NCI-H1436 treated with DMSO at 0.1 percent for 48 hours (cell line): ENCODE data around the gene ANKRD39.
"Not testable (repeated sequence)": the region's sequence is repeated elsewhere in the genome, so short reads cannot be mapped to it uniquely, and the experiment has no call there.

Experiments used
- DNase-seq: peaks from one replicate; lab custom pipeline; 2025; lab: John Stamatoyannopoulos, UW

Gene ANKRD39, protein sequence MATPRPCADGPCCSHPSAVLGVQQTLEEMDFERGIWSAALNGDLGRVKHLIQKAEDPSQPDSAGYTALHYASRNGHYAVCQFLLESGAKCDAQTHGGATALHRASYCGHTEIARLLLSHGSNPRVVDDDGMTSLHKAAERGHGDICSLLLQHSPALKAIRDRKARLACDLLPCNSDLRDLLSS

DNA sequence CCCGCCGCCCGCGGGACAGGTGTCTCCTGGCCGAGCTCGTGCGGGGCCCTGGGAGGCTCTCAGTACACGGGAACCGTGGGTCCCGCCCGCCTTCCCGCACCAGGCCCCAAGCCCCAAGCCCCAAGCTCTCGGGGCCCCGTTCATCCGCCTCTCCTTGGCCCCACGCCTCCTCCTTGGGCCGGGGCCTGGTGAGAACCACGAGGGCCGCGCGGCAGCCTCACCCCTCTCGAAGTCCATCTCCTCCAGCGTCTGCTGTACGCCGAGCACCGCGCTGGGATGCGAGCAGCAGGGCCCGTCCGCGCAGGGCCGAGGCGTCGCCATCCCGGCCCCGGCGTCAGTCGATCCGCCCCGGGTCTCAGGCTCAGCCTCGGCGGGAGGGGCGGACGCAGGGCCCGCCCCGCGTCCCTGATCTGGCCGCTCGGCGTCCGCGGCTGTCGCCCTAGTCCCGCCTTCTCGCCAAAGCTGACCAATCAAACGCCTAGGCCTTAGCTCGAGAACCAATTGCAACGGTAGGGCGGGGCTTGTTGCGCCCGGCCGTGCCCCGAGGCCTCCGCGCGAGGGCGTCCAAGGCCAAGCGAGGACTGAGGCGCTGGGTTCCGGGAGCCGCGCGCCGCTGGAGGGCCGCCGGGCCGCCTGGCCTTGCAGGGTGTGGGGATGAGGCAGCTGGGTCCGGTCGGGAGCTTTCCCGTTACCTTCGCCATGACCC lies at the start of gene ANKRD39:
ANKRD39 (minus strand) TSS at position 350 of the 706 bp plus-strand sequence; CDS start at position 321, 29 bp downstream.
- DNase-seq, result peak; percentile 91

DNA sequence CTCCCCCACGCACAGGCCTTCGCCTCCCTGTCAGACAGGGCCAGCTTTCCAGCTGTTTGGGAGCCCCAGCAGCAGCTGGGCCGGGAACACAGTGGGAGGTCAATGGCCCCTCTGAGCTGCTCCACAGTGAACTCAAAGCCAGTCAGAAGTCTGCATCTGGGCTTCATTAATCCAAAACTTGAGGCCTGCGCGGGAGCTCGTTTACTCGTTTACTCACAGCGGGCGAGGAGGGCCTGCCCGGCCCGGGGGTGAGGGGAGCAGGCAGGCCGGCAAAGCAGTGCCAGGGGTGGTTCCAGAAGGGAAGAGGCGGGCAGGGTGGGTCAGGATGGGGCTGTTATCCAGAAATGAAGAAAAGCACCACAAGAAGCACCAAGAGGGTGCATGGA lies 48.9 kb upstream of the ANKRD39 start:
- DNase-seq, result no peak

DNA sequence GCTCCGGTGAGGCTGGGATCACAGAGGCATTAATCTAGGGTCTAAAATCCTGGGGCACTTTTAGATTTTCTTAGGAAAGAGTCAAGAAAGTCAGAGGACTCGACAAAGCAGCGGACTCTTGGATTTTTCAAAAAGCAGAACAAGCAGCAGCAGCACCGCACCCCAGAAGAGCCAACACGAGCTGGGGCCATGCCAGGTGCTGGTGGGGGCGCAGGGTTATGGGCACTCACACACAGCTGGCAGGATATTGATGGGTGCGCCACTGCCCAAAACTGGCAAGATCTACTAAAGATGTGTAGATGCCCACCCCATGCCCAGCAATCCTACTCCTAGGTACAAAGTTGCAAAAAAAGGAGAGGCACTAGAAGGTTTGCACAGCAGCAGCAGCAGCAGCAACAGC lies 46.0 kb upstream of the ANKRD39 start:
- no peak for DNase-seq

DNA sequence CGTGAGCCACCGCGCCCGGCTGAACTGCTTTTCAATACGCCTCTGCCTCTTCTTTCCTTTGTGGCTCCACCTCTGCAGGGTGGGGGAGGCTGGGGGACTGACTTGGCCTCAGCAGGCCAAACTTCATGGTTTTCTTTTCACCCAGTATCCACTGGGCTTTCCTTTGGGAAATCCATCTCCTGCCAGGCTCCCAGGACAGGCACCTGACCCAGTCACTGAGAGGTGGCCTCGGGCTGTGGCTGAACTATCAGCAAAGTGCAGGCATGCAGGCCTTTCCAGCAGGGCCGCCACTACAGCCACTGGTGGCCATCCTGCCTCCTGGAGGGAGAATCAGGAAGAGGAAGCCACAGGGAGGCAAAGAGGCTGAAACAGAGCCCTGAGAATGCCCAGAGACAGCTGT lies 45.5 kb upstream of the ANKRD39 start:
- DNase-seq, result no peak

DNA sequence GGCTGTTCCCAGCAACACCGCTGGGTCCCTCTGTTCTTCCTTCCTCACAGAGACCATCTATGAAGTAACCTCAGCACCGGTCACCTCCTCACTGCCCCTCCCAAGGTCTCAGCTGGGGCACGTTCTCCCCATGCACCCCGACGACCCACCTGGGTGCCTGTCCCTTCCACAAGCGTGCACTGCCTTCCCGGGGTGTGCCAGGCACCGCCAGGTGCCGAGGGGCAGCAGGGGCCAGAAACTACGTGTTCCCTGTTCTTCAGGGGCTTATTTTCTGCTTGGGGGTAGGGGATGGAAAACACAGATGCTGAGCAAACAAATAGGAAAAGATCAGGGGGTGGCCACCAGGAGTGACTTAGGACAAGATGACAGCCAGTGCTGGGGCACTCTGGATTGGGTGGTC lies 42.4 kb upstream of the ANKRD39 start:
- DNase-seq, result no peak

DNA sequence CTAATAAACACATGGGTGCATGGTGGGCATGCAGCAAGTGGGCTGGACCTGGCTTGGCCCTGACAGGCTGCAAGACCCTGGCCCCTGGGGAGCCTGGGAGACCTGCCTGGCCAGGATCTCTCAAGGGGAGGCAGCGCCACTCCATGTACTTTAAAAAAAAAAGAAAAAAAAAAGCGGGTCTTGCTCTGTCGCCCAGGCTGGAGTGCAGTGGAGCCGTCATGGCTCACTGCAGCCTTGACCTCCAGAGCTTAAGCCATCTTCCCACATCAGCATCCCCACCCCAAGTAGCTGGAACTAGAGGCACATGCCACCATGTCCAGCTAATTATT lies 41.6 kb upstream of the ANKRD39 start:
- DNase-seq, result no peak

DNA sequence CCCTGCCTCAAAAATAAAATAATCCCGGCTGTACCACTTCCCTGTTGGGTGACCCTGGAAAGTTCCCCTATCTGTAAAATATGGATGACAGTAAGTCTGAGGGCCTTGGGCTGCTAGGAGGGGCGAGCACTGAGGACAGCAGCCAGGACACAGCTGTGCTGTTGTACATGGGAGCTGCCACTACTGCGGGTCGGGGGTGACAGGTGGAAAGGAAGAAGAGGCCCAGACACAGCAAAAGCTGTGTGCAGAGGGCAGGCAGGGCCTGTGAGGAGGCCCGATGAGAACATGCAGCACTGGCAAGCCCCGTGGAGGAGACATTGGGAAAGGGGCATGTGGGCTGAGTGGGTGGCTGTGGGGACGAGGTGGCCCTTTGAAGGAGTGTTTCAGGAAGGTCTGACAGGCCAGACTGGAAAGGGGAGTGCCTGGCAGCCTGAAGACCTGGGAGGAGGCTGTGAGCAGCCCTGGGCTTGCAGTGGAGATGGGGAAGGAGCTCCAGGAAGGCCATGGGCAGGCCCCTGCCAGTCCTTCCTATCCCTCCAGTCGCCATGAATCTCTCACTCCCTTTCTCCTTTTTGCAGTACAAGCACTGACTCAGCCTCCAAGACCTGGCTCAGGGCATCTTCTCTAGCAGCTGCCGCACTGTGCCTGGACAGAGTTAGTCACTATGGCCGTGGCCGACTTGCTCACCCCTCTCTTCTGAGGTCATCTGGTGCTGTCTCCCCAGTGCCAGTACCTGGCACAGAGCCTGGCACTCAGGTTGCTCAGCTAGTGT lies 41.0 kb upstream of the ANKRD39 start:
- DNase-seq, result no peak

DNA sequence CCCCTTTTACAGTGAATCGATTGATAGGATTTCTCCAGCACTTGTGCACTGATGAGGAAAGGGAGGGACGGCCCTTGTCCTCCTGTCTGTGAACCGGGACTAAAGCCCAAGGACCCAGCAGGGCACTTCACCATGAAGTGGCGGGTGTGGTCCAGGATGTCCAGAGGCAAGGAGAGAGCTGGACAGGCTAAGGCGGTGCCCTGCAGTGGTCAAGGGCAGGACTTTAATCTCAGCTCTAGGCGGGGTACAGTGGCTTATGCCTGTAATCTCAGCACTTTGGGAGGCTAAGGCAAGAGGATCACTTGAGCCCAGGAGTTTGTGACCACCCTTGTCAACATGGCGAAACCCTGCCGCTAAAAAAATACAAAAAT lies 40.3 kb upstream of the ANKRD39 start:
- DNase-seq, result no peak

DNA sequence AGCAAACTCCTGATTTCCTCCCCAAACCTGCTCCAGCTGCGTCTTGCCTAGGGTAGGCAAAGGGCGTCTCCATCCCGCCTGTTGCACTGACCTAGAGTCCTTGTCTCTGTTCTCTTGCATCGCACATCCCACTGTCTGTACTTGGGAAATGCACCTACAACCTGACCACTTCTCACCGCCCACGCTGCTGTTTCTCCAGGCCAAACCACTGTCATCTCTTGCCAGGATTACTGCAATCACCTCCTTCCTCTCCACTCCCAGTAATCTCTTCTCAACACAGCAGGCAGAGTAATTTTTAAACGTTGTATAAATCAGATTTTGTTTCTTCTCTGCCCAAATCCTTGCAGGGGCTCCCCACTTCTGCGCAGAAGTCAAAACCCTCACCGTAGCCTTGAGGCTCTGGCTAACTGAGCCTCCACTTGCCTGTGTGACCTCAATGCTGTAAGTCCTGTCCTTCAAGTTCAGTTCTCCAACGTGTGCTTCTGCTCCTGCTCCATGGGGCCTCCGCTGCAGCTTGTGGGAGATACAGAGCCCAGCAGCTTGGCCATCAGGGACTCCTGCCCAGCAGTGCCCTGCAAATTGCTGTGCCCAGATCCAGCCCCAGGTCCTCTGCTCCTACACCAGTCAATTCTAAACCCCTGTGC lies 39.8 kb upstream of the ANKRD39 start:
- no peak for DNase-seq

DNA sequence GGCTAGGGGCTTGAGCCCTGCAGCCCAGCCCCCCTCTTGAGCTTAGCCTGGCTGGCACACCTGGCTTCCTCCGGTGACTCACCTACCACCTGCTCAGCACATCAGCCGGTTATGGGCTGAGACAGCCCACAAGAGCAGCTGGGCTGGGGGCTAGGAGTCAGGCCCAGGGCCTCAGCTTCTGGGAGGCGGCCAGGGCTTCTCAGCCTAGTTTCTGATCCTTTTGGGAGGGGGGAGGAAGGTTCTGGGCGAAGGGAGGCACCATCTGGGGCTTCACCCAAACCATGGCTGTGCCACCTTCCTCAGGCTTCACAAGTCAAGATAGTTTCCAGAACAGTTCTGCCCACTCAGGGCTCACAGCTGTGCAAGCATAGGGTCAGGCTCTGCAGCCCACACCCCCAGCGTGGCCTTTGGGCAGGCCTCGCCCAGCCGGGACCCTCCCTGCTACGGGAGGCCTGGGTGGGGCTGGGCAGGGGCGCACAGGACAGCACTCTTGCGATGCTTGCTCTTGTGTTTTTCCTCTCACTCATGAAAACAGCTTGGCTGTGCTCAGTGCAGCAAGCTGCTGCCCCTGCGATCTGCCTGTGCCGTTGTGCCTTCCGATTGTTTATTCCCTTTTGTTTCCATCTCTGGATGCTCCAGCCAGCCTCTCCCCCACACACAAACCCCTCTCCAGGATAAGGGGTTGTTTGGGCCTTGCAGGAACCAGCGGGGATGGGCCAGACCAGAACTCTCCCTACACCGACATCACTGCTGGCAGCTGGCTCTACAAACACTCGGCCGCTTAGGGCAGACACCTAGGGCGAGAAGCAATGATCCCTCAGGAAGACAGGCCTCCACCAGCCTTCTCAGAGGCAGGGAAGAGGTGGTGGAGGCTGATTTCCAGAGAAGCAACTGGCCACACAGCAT lies 38.2 kb upstream of the ANKRD39 start:
- DNase-seq, result no peak

DNA sequence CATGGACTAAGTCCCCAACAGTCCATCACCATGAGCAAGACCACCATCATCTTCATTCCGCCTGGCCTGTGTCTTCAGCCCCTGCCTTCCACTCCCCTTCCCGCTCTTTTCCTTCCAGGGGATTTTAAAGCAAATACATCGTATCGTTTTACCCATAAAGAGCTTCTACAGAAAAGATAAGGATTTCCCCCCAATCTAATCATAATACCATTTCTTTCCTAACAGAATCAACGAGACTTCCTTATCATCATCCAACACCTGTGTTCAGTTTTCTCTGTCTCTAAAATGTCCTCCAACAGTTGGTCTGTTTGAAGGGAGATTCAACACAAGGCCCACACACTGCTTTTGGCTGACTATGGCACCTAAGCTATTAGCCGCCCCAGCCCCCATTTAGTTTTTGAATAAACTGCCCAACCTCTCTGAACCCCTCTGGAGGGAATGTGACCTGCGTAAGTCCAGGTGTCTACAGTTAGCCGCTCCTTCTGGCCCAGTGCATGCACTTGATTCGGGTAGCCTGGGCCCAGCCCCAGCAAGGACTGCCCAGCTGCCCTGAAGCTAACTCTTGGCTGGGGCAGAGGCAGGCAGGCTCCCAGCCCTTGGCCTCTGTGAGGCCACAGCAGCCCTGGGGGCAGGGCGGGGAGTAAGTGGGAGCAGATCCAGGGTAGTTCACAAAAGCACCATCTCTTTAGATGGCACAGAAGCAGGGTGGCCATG lies 37.4 kb upstream of the ANKRD39 start:
- DNase-seq, result no peak

DNA sequence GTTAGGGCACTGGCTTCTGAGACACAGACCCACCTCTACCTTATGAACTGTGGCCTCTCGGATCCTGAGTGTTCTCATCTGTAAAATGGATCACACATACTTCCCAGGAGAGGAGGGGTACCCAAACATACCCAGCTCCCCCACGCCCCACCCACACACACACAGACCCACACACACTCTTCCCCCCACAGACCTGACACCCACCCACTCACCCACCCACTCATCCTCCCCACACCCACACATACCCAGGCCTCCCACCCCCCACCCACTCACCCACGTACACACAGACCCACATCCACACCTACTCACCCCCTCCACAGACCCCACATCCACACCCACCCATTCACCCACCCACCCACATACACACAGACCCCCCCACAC lies 36.3 kb upstream of the ANKRD39 start:
- DNase-seq, result no peak

DNA sequence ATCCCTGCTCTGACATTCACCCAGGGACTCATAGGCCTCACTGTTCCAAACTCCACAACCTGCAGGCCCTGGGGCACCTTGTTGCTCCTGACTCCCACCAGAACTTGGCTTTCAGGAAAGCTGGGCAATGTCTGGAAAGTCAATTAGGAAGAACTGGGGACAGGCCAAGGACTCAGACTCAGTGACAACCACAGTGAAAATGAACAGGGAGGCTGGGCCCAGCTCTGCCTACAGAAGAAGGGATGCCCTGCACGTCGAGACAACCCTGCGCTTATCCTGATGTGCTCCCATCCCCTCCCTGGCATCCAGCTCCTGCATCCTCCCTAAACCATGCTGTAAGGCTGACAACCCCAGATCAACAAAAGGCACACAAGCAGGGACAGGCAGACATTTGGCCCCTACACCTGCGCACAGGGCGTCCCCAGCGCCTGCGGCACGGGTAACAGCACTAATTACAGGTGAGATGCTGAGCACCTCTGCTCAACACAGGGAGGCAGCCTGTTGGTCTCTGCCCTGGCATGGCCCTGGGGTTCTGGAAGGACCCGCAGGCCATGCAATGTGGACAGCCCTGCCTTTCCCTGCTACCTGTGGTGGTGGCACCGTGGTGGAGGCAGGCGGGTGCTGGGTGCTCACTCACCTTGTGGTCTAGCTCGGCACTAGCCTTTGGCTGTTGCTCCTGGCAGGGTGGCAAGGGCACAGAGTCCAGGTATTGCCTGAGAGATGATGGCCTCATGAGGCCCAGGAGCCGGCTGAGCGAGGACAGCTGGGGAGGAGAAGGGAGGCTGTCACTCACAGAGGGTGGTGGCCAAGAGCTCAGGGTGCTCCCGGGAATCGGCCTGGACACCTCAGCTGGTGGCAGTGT lies 35.7 kb upstream of the ANKRD39 start:
- no peak for DNase-seq

DNA sequence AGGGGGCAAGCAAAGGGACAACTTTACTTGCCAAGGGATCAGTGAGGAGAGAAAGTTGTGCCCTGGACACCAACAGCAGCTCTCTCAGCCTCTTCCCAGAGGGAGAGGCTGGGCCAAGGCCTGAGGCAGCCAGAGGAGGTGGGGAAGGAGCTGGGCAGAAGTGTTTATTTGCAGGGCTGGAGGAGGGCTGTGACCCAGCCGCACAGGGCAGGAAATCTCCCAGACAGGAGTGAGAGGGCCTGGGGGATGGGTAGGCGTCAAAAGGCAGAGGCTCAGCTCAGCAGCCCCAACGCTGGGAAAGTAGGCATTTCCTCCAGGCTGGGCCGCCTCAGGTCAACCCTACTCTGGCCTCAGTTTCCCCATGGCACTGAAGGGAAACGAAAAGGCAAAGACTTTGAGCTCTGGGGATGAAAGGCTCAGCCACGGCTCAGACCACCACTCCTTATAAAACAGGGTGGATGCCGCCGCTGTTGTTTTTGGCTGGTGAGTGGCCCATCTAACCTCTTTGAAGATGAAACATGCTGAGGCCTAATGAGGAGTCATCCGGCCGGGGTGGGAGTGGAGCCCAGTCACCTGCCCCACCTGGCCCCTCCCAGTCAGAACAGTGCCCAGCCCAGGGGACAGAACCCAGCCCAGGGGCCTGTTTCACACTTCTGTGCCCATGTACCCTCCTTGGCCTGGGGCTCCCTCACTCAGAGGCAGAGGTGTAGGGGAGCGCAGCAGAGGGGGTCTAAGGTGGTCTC lies 33.9 kb upstream of the ANKRD39 start:
- no peak for DNase-seq

DNA sequence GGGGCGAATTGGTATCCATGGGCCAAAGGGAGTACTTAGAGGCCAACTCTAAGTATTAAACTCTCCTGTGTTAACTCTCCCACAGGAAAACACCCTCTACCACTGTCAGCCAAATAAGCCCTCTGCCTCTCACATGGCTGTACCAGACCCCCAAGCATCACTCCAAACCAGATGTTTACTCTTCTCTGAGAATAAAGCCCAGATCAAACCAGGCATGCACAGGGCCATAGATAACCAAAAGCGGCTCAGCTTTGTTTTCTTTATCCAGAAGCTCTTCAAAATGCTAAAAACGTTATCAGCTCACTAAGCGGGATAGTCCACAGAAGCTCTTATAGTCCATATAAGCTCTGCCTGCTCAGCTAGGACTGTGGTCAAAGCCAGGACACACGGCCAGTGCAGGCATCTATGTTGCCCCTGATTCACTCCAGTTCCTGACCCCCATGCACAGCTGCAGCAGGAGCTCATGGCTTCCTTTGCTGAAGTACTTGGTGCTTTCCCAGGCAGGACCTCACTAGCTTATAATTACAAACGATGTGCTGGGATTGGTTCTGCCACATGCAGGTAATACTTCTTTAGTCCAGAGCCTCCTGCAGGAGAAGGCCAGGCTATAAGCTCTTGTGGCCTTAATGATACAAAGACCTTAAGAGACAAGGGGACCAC lies 33.0 kb upstream of the ANKRD39 start:
- DNase-seq, result no peak

DNA sequence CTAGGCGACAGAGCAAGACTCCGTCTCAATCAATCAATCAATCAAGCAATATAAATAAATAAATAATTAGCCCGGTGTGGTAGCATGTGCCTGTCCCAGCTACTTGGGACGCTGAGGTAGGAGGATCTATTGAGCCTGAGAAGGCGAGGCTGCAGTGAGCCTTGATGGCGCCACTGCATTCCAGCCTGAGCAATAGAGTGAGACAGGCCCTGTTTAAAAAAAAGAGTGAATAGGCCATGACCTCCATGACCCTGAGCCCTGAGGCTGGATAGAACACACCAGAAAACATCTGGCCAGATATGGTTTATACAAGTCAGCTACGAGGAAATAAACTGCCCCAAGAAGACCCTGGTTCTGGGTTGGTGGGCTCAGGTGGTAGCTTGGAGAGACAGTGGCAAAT lies 32.4 kb upstream of the ANKRD39 start:
- DNase-seq, result no peak

DNA sequence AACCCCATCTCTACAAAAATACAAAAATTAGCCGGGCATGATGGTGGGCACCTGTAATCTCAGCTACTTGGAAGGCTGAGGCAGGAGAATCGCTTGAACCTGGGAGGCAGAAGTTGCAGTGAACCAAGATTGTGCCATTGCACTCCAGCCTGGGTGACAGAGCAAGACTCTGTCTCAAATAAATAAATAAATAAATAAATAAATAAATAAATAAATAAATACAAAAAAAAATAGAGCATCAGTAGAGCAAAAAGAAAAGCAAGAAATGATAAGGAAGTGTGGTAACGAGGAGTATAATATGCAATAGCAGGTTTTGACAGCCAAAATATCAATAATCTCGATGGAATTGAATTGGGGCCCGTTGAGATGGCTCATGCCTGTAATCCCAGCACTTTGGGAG lies 31.7 kb upstream of the ANKRD39 start:
- not testable (repeated sequence) for DNase-seq

DNA sequence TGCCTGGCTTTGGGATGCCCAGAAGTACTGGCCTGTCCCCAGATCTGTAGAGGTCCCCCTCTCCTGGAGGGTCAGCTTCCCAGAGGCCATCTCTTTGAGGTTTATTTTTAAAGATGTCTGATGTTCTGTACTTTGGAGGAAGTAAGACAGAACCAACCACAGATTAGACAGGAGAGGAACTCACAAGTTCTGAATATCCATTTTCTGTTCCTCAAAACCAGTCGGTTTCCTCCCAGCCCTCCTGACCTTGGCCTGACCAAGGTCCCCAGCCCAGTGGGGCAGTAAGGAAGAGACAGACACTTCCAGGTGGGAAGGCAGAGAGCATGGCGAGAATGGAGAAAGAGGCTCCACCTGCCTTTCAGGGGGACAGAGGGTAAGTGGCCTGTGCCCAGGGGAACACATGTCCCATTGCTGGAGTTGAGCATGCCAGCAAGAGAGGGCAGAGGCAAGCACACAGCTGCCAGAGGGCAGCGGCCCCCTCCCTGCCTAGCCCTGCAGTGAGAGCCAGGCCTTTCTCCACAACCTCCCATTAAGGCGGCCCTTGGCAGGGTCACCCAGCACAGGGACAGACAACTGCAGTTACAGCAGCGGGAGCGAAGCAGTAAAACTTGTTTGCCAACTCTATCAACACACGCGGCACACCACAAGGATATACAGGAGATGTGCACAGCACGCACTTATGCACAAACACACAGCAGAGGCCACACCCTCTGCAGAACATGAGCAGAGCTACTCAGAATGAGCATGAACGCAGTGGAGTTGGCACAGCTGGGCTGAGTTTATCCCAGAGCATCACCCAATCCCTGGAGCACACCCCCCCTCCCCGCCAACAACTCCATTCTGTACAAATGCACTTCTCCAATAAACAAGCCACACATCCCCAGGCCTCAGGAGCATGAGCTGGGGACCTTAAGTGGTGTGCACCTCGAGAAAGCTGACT lies 30.5 kb upstream of the ANKRD39 start:
- DNase-seq, result no peak
